ENCODE measurements around the gene MED16.
A peak's percentile ranks its signal among the peaks of the same experiment; 100 is the strongest.

DNA sequence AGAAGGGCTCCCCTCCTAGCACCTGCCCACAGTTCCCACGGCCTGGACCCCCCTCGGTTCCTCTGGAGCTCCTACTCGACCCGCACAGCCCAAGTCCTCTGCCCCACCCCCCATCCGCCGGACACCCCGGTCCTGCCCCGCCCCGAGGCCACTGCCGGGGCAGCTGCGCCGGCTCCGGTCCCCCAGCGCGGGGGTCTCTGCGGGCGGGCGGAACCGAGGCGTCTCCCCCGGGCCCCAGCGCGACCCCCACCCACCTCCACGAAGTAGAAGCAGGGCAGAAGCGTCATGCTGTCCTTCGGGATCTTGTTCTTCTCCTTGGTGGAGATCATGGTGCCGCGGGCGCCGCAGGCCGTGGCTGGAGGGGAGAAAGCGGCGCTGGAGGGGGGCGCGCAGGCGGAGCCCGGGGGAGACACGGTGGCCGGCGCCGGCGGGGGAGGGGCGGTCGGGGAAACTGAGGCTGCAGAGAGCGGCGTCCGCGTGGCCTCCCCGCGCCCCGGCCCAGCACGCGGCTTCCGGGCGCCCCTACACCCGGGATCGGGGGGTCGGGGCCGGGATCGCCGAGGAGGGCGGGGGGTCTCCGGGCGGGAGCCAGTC lies 71.7 kb downstream of the MED16 start:
- TF ChIP-seq EZH2 (IDR thresholded peaks at IDR 0.05; ENCODE audit: insufficient read depth, low read length): peak; percentile 69
- TF ChIP-seq, protein P1, sequence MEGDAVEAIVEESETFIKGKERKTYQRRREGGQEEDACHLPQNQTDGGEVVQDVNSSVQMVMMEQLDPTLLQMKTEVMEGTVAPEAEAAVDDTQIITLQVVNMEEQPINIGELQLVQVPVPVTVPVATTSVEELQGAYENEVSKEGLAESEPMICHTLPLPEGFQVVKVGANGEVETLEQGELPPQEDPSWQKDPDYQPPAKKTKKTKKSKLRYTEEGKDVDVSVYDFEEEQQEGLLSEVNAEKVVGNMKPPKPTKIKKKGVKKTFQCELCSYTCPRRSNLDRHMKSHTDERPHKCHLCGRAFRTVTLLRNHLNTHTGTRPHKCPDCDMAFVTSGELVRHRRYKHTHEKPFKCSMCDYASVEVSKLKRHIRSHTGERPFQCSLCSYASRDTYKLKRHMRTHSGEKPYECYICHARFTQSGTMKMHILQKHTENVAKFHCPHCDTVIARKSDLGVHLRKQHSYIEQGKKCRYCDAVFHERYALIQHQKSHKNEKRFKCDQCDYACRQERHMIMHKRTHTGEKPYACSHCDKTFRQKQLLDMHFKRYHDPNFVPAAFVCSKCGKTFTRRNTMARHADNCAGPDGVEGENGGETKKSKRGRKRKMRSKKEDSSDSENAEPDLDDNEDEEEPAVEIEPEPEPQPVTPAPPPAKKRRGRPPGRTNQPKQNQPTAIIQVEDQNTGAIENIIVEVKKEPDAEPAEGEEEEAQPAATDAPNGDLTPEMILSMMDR (IDR thresholded peaks at IDR 0.05; ENCODE audit: insufficient read depth, low read depth, low read length): no peak

Data from astrocyte (in vitro differentiated cells and primary cell).